Activated CD4-positive, alpha-beta T cell treated with anti-CD3 and anti-CD28 coated beads for 48 hours (primary cell): ENCODE results near the gene MYCN.

Source experiments
- DNase-seq: peaks from one replicate; pipeline ENCODE4 v3.0.0-alpha.2; 2020

MYCN gene

DNA sequence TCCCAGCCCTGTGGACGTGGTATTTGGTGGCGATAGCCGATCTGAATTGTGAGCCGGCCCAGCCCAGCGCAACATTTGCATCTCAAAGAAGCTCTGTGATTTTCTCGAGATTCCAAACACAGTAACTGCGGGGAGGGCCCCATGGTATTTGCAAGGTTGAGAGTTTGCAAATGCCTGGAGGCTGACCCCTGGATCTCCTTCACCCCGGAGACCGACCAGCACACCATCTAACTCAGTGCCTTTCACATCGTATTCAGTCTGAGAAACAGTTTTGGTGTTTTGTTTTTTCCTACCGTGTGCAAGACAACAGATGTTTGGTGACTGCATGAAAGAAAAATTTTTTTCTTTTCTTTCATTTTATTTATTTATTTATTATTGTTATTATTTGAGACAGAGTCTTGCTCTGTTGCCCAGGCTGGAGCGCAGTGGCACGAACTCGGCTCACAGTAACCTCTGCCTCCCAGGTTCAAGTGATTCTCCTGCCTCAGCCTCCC lies 40.3 kb downstream of the MYCN start:
- DNase-seq, result no peak

DNA sequence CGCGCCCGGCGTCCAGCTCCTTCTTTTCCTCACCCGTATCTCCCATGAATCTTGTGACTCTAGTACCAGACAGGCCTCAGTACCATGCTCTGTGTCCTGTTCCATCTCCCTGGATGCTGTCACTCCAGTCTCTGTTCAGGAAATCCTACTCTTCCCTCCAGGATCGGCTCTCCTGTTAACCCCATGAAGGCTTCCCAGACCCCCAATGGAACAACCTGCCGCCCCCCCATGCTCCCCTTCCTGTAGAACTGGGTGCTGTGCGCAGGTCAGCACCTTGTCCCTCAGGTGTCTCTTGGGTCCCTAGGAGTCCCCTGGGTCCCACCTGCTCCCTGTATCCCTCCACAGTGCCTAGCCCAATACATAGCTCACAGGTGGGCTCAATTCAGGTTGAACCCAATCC lies 41.3 kb downstream of the MYCN start:
- no peak for DNase-seq

DNA sequence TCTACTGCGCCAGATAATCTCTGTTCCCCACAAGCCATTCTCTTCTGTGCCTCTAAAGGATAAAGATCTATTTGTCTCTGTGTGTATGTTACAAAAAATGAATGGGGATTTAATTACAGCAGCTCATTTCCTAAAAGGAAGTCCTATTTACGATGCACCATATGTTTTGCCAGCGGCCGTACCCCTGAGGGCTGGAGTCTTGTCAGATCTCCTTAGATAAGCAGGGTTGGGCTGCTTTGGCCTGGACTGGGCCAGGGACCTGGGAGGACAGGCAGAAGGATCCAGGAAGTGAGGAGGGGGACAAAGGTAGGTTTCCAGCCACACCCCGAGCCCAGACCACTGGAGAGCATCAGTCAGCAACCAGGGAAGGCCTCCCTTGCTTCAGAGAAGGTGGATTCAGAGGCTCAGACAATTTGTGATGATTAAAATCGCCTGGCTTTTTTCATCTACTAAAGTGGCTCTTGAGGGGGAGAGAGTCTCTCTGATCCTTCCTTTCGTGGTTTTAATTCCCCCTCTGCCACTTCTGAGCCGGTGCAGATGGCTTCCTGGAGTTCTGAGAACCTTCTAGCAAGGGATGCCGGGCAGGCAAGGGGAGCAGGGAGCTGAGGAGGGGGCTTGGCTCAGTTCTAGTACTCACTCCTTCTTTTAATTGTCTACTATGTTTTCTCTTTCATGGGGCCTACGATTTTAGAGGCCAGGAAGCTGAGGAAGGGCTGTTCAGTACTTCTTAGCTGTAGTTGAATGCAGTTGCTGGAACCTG lies 42.1 kb downstream of the MYCN start:
- DNase-seq, result no peak

DNA sequence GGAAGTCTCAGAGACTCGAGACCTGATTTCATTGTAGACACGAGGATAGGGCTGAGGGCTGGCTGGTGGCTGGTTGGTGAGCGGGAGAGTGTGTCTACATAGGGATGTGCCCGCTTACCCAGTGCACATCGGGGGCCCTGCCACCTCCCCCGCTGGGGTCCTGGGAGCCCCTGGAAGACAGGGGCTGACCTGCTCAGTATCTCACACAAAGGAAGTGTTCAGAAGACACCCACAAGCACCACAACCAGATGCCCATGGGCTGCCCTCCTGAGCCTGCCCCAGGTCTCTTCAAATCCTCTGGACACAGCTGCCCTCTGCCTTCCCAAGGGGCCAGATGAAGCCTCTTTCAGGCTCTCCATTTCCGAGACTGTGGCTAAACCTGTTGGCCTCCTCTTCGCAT lies 43.1 kb downstream of the MYCN start:
- no peak for DNase-seq

DNA sequence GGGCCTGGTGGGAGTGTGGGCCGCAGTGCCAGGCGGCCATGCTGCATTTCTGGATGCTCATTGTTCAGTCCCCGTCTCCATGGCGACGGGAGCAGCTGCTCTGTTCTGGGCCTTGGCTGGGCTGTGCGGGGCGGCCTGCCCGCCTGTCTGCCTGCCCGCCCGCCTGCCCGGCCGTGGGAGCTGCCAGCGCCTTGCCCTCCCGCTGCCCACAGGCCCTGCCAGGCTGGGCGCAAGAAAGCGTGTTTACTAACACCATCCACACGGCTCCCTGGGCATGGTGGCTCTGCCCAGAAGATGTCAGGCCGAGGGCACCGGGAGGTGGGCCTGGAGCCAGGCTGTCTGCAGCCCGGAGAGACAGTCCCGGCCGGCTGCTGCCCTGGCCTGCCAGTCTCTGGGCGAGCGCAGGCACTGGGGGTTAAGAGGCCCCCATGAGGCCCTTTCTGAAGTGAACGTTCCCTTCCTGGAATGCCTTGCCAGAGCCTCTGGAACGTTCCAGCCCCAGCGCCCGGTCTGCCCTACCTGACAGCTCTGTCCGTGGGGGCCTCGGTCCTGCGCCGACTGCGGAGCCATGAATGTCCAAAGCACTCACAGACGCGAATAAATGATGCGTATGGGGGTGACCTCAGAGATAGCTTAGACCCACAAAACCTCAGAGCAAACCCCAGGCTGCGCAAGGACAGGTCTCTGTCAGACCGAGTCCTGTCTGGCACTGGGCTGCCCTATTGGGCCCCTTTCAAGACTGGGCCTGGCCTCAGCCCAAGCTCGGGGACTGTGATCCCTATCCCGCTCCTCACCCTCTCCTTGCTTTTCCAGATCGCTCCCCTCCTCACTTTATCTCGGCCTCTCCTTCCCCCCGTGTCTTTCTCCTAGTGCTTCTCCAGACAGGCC lies 44.3 kb downstream of the MYCN start:
- DNase-seq, result no peak

DNA sequence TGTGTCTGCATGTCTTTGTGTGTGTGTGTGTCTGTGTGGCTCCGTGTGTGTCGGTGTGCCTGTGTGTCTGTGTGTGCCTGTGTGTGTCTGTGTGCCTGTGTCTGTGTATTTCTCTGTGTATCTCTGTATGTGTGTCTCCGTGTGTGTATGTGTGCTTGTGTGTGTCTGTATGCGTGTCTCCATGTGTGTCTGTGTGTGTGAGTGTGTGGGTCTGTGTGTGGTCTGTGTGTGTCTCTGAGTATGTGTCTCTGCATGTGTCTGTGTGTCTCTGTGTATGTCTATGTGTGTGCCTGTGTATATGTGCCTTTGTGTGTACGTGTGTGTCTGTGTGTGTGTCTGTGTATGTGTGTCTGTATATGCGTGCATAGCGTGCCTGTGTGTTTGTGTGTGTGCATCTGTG lies 45.2 kb downstream of the MYCN start:
- no peak for DNase-seq

DNA sequence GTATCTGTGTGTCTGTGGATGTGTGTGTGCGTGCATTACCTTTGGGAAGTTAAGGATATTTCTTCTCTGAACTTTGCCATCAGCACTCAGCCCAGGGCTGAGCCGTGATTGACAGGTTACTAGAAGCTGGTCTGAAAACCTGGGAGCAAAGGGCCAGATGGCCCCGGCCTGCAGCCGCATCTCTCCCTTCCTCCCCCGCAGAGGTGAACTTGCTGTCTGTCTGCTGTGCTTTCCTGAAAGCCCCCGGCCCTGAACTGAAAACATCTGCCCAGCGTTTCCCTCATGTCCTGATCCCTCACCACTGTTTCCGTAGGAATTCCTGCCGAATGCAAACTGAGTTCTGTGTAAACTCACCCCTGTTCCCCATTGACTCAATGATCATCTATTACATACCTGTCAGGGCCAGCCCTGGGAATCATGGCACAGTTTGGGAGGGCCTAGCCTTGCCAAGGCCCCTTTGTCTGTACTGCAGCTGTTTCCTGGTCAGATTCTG lies 45.8 kb downstream of the MYCN start:
- no peak for DNase-seq

DNA sequence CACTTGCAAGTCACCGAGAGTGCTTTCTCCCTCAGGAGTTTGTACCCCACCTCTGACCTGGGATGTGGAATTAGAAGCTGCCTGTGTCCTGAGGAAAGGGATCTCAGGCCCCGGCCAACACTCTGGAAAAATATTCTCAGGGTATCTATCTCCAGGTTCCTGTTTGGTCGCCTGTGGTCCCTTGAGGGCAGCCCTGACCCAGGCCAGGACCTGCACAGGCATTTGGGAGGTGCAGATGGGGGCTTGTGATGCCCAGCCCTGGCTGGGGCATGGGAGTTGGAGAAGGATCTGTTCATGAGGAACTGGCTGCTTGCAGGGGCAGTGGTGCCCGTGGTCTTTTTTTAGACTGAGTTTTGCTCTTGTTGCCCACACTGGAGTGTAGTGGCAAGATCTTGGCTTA lies 46.3 kb downstream of the MYCN start:
- no peak for DNase-seq

DNA sequence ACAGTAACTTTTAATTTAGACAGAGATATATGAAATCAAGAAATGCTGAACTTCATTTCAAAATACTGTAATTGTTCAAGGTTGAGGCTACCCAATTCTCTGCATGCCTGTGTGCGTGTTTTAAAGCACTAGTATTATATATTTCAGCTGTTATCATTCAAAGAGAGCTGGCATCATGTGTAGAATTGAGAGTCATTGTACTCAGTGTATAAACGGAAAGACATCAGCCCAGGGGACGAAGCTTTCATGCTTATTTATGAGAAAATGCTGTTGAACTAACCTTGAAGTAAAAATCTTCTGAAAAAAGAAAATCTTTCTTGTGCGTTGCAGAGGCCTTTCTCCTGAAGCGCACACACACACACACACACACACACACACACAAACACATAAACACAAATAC lies 48.4 kb downstream of the MYCN start:
- DNase-seq, result no peak

DNA sequence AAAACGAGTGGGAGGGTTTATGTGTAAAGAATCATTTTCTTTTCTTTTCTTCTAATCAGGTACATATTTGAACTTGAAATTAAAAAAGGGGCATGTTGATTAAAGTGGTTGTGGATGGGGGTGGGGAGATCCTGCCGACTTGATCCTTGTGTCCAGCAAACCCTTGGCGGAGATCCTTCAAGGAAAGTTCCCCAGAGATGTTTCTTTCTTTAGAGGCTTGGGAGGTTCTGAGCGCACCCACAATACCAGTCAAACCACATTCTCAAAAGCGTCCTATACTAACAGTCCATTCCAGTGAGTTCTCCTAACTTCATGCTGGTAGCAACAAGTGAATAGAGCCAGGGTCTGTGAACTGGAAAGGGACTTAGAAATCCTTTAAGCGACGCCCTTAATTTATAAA lies 49.2 kb downstream of the MYCN start:
- DNase-seq, result no peak

DNA sequence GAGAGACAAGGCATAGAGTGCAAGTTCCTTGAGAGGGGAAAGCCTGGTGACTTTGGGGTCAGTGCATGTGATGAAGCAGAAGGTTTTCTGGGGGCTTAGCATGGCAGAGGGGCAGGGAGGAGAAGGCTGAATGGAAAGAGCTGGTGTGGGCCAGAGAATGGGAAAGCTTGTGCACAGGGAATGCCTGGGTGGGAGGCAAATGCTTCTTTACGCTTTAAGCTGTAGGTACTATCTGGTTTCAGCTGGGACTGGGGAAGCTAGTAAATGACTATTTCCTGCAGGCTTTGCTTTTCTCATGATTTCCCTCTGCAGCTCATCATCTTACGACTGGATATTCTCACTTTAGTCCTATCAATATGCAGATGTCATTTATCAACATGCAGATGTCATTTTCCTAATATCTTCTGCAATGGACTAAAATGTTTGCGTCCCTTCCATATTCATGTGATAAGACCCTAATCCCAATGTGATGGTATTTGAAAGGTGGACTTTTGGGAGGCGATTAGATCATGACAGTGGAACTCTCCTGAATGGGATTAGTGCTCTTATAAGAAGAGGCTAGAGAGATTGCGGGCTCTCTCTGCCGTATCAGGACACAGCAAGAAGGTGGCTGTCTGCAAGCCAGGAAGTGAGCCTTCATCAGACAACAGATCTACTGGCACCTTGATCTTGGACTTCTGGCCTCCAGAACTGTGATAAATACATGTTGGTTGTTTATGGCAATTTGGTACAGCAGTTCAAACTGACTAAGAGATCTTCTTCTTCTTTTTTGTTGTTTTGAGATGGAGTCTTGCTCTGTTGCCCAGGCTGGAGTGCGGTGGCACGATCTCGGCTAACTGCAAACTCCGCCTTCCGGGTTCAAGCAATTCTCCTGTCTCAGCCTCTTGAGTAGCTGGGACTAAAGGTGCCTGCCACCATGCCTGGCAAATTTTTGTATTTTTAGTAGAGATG lies 50.1 kb downstream of the MYCN start:
- no peak for DNase-seq

DNA sequence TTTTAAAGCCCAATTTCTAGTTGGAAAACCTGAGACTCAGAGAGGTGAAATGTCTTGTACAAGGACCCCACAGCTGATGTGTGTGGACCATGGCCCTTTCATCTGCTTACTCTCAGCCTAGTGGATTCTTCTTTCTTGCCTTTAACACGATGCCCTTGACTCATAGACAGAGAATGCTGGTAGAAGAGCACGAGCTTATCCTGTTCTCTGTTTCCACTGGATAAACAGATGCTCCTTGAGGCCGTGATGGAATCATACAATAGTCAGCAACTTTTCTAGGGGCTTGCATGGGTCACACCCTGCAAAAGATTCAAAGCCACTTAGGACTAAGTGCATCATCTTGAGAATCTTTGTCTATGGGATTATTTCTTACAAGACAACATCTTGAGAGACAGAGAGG lies 50.9 kb downstream of the MYCN start:
- DNase-seq, result no peak

DNA sequence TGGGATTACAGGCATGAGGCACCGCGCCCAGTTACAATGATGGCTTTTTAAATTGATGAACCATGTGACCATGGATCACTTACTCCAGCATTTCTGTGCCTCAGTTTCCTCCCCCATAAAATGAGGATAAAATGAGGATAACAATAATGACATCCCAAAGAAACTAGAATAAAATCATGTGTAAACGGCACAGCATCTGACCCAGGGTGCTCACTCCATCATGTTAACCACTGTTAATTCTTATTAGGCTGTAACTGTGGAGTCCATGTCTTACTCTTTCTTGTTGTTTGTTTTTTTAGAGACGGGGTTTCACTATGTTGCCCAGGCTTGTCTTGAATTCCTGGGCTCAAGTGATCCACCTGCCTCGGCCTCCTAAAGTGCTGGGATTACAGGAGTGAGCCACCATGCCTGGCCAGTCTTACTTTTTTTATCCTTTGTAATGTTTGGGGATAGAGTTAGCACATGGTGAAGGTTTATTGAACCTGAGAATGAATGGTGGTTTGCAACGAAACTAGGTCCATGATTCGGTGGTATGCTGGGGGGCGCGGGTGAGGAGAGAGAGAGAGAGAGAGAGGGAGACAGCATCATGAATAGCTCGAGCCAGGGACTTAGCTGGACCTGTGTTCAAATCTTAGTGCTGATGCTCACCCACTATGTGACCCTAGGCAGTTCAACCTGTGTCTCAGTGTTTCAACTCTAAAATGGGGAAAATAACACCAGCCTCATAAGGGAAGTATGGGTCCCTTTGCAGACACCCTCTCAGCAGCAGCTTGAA lies 52.3 kb downstream of the MYCN start:
- no peak for DNase-seq

DNA sequence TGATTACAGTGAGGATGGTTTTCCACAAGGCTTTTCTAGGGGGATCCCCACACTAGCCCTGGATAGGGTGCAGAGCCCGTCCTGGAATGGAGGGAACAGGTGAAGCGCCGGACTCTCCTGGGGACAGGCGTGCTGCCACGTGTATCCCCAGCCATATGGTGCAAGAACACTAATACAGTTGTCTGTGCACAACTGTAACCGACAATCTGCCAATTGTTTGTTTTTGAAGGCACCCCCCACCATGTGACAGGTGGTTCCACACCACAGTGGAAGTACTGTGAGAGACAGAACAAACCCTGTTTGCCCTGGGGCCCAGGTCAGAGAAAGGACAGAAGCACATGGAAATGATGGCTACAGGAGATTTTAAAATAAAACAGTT lies 52.9 kb downstream of the MYCN start:
- no peak for DNase-seq

DNA sequence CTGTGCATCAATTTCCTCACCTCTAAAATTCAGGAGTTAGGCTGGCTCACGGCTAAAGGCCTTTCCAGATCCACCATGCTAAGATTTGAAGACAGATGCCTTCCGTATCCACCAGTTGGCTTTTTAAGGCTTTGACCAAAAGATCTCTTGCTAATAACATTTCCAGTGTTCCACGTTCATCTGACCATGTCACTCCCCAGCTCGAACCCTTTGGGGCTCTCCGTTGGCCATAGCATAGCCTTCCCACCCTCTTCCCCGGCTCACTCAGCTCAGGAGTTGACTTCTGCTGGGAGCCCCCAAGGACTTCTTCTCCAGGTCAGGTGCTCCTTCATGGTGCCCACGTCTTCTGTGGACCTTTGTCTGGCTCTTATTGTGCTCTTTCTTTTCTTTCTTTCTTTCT lies 53.3 kb downstream of the MYCN start:
- no peak for DNase-seq

DNA sequence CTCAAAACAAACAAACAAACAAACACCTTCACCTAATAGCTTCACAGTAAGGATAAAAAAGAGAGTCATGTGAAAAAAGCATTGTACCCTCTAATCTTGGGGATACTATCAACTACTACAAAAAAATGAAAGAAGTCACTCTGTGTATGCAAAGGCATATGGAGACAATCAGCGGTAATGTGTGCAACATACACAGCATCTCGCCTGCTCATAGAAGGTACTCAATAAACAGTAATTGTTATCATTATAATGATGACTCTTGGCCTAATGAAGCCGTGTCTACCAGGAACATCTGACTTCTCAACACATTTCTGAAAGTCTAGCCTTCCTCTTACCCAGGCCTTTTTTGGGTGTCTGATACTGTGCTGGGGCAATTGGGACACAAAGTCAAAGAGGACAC lies 55.3 kb downstream of the MYCN start:
- no peak for DNase-seq
